ENCODE results near the gene PRICKLE2.

The PRICKLE2 gene

GRCh38 chr3:64188810-64189560 is 36.3 kb downstream of the PRICKLE2 start:
- no peak for DNase-seq (ENCODE audit: low read depth)

- no peak for DNase-seq (ENCODE audit: low read depth)
These were observed 38.0 kb downstream of the PRICKLE2 start for GRCh38 chr3:64187065-64187959.

- no peak for DNase-seq (ENCODE audit: low read depth)
These were observed 38.6 kb downstream of the PRICKLE2 start for GRCh38 chr3:64186667-64187064.

GRCh38 chr3:64185436-64185835 is 39.8 kb downstream of the PRICKLE2 start:
- DNase-seq (ENCODE audit: low read depth), result no peak

GRCh38 chr3:64184621-64185020 is 40.6 kb downstream of the PRICKLE2 start:
- no peak for DNase-seq (ENCODE audit: low read depth)

GRCh38 chr3:64179860-64180259 is 45.4 kb downstream of the PRICKLE2 start:
- no peak for DNase-seq (ENCODE audit: low read depth)

- no peak for DNase-seq (ENCODE audit: low read depth)
These were observed 46.0 kb downstream of the PRICKLE2 start for GRCh38 chr3:64179249-64179648.

- DNase-seq (ENCODE audit: low read depth), result no peak
These were observed 46.8 kb downstream of the PRICKLE2 start for GRCh38 chr3:64178419-64178818.

GRCh38 chr3:64176461-64176996 is 48.7 kb downstream of the PRICKLE2 start:
- DNase-seq (ENCODE audit: low read depth), result no peak

GRCh38 chr3:64174328-64174727 is 50.9 kb downstream of the PRICKLE2 start:
- DNase-seq (ENCODE audit: low read depth), result no peak

GRCh38 chr3:64173563-64173962 is 51.7 kb downstream of the PRICKLE2 start:
- DNase-seq (ENCODE audit: low read depth), result no peak

- no peak for DNase-seq (ENCODE audit: low read depth)
These were observed 55.0 kb downstream of the PRICKLE2 start for GRCh38 chr3:64170270-64170669.

- no peak for DNase-seq (ENCODE audit: low read depth)
These were observed 57.4 kb downstream of the PRICKLE2 start for GRCh38 chr3:64167868-64168267.

GRCh38 chr3:64167351-64167750 is 57.9 kb downstream of the PRICKLE2 start:
- DNase-seq (ENCODE audit: low read depth), result no peak

GRCh38 chr3:64166584-64167162 is 58.6 kb downstream of the PRICKLE2 start:
- DNase-seq (ENCODE audit: low read depth), result no peak

GRCh38 chr3:64164349-64164748 is 60.9 kb downstream of the PRICKLE2 start:
- no peak for DNase-seq (ENCODE audit: low read depth)

- DNase-seq (ENCODE audit: low read depth), result no peak
These were observed 61.5 kb downstream of the PRICKLE2 start for GRCh38 chr3:64163755-64164148.

- no peak for DNase-seq (ENCODE audit: low read depth)
These were observed 62.1 kb downstream of the PRICKLE2 start for GRCh38 chr3:64163019-64163754.

- DNase-seq (ENCODE audit: low read depth), result no peak
These were observed 63.7 kb downstream of the PRICKLE2 start for GRCh38 chr3:64161481-64161952.

GRCh38 chr3:64160000-64160695 is 65.1 kb downstream of the PRICKLE2 start:
- no peak for DNase-seq (ENCODE audit: low read depth)

- no peak for DNase-seq (ENCODE audit: low read depth)
These were observed 66.9 kb downstream of the PRICKLE2 start for GRCh38 chr3:64158334-64158733.

All from T follicular helper cell (primary cell).